GM21723 (cell line): Measurements from ENCODE around the gene FSD1.

Experiments
- ATAC-seq: cut with Tn5 transposase; IDR thresholded peaks from one replicate; pipeline ENCODE4 v1.9.1; 2021; ENCODE audit warnings: mild to moderate bottlenecking, moderate library complexity; ENCODE audit not compliant: unreplicated experiment

The FSD1 gene

DNA sequence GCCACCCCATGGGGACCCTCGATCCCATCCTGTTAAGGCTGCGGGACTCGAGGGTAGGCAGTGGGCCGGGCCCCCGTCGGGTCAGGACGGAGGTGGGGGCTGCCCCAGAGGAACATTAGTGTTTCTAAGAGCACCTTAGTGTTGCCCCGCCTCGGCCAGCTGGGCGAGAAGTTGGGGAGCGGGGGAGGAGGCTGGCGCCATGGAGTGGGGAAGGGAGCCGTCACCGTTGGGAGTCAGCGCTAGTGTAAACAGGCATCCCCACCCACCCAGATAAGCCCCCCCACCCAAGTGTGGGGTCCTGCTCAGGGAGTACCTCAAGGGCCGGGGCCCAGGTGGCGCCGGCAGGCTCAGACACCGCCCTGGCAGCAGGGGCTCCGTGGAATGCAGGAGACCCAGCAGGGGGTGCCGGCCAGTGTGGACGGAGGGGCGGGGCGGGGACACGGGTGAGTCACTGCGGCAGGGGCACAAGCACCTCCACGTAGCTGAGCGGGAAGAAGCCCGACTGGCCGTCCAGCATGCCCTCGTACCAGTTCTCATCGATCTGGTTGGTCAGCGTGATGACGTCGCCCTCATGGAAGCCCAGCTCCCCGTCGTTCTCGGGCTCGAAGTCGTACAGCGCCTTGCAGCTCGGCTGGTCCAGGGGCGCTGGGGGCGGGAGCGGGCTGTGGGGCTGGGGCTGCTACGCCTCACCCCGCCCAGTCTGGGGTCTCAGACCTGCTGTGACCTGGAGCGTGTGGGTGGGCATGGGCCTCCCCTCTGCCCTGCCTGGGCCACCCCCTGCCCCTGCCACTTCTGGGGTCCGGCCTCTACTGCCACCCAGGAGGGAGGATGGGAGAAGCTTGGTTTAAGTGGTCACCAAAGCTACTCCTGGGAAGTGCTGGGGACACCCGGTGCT is 57.0 kb downstream of the FSD1 start:
- ATAC-seq = no peak

DNA sequence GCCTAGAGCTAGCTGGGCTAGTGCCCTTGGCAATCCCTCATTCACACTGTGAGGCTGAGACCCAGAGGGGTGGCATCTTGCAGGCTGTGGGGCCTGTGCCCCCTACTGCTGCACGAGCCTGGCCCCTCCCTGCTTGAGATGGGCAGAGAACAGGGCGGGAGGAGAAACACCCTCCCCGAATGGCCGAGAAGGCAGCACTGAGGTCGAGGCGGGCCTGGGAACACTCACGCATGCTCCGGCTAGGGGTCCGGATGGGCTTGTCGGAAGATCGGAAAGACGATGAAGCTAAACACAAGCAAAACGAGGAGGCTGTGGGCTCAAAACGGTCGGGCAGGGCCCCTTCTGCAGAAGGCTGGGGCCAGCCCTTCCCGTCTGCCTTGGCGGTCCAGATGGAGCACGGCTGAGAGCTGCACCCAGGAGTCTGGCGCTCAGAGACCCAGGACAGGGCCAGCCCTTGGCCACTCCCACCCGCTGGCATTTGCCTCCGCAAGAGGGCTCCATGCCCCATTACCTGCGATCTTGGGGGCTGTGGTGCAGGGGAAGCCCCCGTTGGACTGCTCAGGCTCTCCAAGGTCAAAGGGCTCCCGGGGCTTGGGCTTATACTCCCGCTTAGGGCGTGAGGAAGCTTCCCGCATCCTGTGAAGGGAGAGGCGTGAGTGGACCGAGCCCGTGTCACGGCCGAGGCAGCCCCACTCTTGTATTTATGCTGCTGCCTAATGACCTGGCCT is 57.9 kb downstream of the FSD1 start:
- ATAC-seq = no peak

DNA sequence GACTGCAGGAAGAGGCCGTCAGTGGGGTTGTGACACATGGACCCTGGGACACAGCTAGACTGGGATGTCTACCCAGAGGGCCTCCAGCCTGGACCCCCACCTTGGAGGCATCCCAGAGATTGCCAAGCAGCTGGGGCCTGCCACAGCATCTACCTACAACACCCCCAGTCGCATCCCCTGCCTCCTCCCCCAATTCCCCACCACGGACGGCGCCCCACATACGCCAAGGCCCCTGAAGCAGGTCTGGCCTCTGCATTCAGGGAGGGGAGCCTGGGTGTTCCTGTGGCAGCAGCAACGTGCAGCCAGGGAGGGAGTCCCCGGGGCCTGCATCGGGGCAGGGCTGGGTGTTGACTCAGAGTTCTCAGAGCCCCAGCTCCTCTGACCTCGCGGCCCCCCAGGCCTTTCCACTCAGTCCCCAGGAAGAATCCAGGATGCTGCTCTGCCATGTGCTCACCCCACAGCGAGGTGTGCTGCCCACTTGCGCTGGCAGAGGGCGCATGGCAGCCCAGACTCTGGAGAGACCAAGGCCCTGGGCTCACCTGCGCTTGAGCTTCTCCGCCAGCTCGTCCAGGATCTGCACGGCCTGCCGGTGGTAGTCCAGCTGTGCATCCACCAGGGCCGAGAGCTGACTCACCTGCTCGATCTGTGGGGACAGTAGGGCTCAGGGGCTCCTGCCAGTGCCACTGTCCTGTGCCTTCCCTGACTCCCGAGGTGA is 58.6 kb downstream of the FSD1 start:
- ATAC-seq = no peak

DNA sequence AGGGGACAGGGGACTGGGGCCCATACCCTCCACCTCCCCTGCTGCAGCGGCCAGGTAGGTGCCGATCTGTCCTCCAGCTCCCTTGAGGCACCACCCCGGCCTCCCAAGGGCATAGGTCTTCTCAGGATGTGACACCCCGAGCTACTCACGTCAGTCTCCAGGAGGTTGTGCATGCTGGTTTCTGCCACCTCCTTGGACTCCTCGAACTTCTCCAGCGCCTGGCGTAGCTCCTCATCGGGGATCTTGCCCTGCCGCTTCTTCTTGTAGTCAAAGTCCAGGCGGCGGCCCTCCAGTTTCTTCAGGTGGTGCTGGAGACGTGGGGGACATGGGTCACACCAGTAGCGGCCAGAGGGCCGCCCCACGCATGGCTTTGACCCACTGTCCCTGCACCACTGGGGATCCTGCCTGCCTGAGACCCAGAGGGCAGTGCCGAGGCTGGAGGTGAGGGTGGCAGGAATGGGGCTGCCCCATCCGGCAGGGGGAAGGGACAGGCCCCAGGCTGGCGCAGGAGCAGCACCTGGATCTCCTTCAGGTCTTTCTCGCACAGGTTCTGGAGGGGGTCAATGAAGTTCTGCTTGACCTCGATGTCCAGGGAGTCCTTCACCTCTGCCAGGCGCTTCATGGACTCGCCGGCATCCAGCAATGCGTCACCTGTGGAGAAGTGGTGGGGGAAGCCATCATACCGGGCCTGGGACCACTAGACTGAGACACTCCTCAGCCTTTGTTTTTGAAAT is 59.3 kb downstream of the FSD1 start:
- no peak for ATAC-seq

DNA sequence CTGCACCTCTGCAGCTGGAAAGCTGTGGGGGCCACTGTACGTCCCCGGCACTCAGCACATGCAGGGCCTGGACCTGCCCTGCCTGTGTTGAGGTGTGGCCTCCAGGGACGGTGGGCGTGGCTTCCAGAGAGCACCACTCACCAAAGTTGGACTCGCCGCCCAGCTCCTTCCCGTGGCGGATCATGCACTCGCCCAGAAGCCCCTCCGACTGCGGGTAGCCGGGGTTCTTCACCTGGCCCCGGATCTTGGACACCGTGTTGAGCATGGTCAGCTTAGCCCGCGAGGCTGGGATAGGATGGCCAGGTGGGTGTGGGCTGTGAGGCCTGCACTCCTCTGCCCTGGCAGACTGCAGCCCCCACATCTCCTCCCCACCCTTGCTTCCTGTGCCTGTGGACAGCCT is 60.9 kb downstream of the FSD1 start:
- no peak for ATAC-seq

DNA sequence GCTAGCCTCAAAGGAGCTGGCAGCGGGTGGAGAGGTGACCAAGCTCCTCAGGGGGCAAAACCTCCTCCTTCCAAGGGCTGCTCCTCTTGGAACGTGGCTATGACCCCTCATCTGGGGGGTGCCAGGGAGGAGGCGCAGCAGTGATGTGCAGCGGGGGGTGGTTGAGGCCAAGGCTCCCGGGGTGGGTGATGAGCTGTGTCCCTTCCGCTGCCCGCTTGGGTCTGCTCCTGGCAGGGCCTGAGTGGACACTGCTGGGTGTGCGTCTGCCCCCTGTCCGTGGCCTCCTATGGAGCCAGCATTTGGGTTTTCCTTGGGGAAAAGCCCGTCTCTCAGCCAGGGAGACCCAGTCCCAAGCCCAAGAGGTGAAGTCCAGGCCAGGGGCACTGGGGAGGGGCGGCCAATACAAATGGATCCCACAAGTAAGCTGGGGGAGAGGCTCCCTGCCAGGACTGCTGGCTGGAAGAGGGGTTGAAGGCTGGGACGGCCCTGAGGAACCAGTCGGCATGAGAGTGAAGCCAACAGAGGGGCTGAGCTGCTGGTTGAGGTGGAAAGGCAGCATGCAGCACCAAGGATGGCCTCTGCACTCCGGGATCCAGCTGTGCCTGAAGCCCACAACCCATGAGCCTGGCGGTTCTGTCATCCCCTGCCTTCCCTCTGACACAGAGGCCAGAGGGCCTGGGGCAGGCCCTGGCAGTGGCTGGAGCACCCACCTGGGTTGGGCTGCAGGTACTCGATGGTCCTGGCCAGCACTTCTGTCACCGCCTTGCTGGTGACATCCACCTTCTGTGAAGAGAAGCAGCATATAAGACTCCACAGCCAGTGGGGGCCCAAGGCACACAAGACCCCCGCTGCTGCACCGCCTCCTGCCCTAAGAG is 61.6 kb downstream of the FSD1 start:
- ATAC-seq = no peak

DNA sequence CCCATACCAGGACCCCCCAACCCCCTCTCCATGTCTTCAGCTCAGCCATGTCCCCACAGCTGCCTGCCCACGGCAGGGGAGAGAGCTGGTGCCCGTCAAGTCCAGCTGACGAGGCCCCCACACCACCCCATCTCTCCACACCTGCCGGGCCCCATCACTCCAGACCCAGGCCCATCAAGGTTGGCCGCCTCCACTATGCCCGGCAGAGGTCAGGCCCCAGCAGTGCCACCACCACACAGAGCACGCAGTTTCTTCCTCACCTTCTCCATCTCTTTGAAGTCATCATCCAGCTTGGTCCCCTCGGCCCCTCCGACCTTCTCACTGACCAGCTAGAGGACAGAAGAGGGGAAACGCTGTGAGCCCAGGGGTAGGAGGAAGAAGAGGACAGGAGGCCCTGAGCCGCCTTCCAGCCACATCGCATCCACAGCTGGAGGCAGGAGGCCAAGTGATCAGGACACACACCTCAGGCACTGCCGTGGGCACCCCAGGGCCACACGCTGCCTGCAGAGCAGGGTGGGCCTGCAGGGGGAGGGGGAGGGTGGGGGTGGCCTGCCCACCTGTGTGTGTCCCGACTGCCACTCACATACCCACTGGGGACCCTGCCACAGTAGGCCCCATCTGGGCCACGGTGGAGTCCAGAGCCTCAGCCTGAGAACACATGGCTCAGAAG is 62.4 kb downstream of the FSD1 start:
- no peak for ATAC-seq

DNA sequence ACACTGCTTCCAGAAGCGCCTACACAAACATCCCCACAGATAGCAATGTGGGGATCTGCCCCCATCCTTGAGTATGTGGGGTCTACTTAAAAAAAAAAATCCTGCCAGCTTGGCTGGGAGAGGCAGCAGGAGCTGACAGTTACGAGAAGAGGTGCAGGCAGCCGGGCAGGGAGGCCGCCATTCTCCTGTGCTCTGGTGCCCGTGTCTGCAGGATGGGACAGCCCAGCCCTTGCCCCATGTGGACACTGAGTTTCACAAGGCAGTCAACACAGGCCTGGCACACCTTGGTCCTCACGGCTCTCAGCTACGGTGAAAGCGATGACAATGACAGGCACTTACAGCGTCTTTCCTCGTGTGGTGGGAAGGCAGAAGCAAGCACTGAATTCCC is 62.9 kb downstream of the FSD1 start:
- ATAC-seq = no peak

DNA sequence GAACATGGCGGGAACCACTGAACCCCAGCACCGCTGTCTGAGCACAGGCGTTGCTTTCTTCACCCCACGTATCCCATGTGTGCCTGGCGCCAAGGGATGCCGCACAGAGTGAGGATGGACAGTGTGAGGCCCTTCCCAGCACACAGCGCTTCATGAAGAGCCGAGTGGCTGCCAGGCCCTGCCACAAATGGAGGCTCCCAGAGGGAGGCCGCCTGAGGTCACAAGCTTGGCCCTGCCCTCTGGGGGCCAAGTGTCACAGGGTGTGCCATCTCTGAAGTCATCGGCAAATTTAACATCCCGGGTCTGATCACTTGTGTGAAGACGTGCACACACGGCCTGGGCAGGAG is 63.4 kb downstream of the FSD1 start:
- ATAC-seq = no peak

DNA sequence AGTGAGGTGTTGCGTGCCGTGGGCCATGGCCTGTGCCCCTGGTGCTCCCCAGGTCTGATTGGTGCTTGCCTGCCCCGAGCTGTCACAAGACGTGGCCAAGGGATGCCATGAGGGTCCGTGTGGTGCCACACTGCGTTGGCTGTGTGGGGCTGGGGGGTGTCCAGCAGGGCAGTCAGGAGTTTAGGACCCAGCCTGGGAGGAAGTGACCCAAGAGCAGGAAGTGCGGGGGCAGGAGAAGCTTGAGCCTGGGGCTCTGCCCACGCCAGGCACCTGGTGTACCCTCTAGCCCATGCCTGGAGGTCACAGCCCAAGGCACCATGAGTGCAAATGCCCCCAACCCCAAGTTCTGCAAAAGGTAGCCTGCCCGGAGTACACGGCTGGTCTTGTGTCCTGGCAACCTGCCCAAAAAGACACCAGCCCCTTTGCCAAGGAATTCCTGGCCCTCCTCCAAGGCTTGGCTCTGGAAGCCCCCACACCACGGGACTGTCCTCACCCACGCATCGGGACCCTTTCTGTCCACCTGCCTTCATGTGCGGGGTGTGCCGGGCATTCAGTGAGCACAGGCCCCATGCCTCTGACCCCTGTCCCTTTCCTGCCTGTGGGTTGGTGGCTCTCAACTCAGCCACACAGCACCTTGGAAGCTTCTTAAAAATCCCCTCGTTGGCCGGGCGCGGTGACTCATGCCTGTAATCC is 63.9 kb downstream of the FSD1 start:
- no peak for ATAC-seq

DNA sequence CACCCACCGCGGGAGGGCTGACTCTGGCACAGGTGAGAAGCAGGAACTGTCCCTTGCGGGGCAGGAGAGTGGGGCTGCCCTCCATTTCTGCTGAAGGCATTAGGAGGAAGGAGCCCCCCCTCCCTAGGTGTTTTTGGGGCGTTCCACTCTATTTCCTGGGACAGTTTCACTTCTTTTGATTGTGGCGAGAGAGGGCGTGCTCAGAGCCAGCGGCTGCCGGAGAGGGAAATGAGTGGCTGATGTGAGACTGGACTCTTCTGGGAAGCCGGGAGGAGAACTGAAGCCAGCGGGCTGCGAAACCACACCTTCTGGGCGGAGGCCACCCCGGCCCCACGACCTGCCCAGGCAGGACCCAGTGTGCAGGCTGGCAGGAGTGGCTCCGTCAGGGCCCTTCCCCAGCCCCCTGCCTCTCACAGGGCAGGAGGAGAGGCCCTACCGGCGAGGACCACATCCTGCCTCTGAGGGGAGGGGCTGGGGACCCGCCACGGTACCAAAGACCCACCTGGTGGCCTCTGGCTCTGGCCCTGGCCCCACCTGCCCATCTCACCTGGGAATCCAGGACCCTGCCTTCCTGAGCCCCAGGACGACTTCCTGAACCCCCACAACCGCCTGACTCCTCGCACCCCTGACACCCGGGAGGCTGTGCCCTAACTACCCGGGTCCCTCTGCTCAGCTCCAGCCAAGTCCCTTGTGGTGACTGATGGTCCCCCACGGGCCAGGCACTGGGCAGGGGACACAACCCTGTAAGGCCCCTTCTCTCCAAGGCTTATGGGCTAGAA is 64.9 kb downstream of the FSD1 start:
- peak; percentile 52 for ATAC-seq

DNA sequence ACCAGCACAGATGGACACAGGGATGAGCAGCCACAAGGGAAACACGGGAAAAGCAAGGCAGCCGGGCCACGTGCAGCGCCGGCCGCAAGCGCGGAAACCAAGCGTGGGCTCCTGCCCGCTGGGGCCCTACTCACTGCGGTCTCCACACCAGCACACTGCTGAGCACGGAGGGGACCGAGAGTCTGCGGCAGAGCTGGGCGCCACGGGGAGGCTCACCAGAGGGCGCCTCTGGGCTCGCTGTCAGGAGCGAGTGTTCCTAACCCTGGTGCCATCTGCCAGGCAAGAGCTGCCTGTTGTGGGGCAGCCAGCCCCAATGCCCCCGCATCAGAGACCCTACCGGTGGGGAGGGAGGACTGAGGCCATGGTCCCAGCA is 65.5 kb downstream of the FSD1 start:
- peak; percentile 41 for ATAC-seq

DNA sequence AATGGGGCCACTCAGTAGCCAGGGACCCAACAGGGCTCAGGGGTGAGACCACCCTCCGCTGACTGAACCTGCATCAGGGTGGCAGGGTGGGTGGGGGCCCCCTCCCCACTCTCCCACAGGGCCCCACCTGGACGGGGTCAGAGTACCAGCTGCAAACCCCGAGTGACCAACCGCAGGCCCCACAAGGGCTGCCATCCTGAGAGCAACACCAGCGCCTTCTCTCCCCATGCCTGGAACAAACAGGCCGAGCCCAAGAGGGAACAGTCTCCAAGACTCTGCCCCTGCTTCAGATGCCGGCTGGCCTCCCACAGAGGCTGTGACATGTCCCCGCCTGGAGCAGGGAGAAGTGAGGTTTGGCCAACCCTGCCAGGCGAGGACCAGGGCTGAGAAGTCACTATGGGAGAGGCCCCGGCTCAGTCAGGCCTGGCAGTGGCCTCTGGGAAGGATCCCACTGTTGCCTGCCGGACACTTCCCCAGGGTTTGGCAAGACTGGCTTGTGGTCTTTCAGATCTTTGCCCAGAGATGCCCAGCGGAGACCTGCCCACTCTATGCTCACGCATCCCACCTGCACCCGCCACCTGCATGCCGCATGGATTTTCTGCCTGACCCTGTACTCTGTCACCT is 66.1 kb downstream of the FSD1 start:
- ATAC-seq = no peak

DNA sequence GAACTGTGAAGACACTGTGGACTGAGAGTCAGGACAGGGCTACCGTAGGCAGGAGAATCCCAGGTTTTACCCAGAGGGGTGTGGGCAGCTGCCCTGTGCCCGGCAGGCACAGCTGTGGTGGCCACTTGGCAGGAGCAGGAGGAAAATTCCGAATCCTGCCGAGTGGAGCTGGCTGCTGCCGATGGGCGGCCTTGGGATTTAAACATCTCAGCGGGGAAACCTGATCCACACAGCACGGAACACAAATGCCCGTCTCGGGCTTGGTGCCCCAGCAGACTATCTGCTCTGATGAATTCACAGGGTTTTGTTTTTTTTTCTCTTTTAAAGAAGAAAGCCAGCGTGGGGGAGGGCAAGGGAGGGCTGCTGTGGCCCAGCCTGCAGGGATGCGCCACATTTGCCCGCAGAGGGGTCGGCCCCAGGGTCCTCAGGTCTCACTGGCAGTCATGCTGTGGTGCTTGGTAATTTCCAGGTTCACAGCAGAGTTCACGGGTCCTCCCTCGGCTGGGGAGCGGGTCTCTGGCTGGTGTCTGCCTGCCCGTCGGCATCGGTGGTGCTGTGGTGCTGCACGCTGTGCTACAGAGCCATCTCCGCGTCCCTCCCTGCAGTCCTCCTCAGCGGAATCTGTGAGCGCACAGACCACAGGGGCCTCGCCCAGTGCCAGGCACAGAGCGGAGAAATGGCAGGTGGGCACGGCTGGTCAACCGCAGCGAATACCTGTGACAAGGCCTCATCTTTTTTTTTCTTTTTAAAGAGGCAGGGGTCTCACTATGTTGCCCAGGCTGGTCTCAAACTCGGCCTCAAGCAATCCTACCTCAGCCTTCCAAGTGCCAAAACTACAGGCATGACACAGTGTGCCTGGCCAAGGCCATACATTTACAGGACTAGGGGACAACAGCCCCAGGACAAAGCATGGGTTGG is 67.1 kb downstream of the FSD1 start:
- no peak for ATAC-seq

DNA sequence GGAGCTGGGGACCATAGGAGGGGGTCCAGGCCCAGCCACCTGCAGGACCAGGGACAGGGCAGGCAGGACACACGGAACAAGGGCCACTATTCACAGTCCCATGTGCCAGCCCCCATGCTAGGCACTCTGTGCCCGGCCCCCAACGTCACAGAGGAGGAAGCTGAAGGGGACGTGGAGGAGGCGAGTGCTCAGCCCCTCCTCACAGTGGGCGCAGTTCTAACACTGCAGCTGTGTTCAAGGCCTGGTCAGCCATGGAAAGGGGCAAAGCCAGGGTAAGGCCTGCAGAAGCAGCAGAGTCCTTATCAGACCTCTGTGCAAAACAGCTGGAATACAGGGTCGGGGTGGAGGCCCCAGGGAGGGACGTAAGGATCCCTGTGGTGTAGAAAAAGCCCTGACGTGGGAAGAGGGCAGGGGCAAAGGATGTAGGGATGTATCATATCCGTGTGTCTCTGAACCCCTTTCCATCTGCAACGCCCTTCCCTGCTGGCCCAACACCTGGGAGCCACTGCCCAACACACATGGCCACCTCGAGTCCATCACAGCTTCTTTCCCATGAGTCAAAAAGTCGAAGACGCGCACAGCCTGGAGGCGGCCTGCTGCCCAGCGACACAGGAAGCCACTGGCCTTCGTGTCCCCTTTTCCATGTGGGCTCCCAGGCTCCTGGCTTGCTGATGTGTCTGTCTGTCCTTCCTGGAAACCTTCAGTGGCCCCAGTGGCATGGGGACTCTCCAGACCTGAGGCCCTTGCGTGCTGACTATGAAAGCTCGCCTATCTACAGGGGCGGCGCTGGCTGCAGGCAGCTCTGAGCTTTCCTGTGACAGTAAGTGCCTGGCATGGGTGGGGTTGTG is 68.0 kb downstream of the FSD1 start:
- ATAC-seq = no peak

DNA sequence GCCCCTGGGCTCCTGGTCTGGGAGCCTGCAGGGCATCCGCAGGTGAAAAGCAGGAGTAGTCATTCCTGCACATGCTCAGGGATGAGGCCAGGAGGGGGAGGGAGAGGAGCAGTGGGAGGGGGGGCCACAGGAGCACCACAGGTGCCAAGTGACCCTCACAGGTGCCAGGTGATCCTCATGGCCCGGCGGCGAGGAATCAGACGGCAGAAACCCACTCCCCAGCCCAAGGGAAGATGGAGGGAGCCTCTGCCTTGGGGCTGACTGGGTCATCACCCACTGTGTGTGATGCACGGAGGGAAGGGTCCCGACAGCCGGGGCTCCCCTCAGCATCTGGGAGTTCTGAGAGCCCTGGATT is 68.6 kb downstream of the FSD1 start:
- no peak for ATAC-seq
